OCI-LY7 (cell line): ENCODE data around the gene RPS5. TPM values are rescaled to one million over a fixed set of nuclear protein-coding genes. Genes with fewer than 3 reads are reported as not detected.
"Not testable (repeated sequence)": the region's sequence is repeated elsewhere in the genome, so short reads cannot be mapped to it uniquely, and the experiment has no call there.

ENCODE experiments used
- BruUV-seq: library from RNA; stranded (reverse); fragments of 400-500 nt; replicated peaks from 2 replicates; lab custom pipeline; 2021; lab: Mats Ljungman, UMichigan
- CTCF ChIA-PET: fragments of 300-600 bp; sonication (Branson Sonifier 250); formaldehyde crosslinking; loops from one replicate; lab custom pipeline; 2022; ENCODE audit warnings: antibody characterized with exemption; ENCODE audit not compliant: unreplicated experiment; lab: Charles Lee
- POLR2A ChIA-PET: fragments of 300-600 bp; sonication (Branson Sonifier 250); formaldehyde crosslinking; loops from one replicate; lab custom pipeline; 2022; ENCODE audit warnings: antibody characterized with exemption; lab: Charles Lee
- DNase-seq: peaks from one replicate; pipeline ENCODE4 v3.0.0-alpha.2; 2015; ENCODE audit warnings: low spot score
- H2AFZ ChIP-seq: fragments of 200-600 bp; sonication (generic), shearing (Covaris generic); 2 replicates; pipeline ENCODE4 v1.6.1; 2014; ENCODE audit warnings: mild to moderate bottlenecking, antibody characterized with exemption, low read length, moderate library complexity
- H3K27ac ChIP-seq: fragments of 200-600 bp; sonication (generic); 2 replicates; pipeline ENCODE4 v1.5.1; 2014; ENCODE audit warnings: mixed run types, low read depth, mild to moderate bottlenecking, moderate library complexity, low read length, inconsistent platforms; ENCODE audit not compliant: poor library complexity, severe bottlenecking
- H3K36me3 ChIP-seq: fragments of 200-600 bp; sonication (generic); 2 replicates; pipeline ENCODE4 v1.6.1; 2014; ENCODE audit warnings: mild to moderate bottlenecking, antibody characterized with exemption, low read length, moderate library complexity, mixed read lengths; ENCODE audit not compliant: insufficient read depth
- H3K4me1 ChIP-seq: fragments of 200-600 bp; sonication (generic); 2 replicates; pipeline ENCODE4 v1.5.1; 2014; ENCODE audit warnings: mild to moderate bottlenecking, low read length; ENCODE audit not compliant: insufficient read depth, poor library complexity, severe bottlenecking
- H3K4me2 ChIP-seq: fragments of 200-600 bp; sonication (generic); 2 replicates; pipeline ENCODE4 v1.6.1; 2014; ENCODE audit warnings: mild to moderate bottlenecking, low read length
- H3K4me3 ChIP-seq: fragments of 200-600 bp; sonication (generic); 2 replicates; pipeline ENCODE4 v1.5.1; 2014; ENCODE audit warnings: mild to moderate bottlenecking, low read depth, low read length; ENCODE audit not compliant: poor library complexity, severe bottlenecking
- H3K79me2 ChIP-seq: fragments of 200-600 bp; sonication (generic); 2 replicates; pipeline ENCODE4 v1.6.1; 2016; ENCODE audit warnings: low read depth, mild to moderate bottlenecking, low read length, moderate library complexity, mixed read lengths; ENCODE audit not compliant: insufficient read depth
- H3K9me2 ChIP-seq: fragments of 200-600 bp; sonication (generic); 2 replicates; pipeline ENCODE4 v1.6.1; 2016; ENCODE audit warnings: mild to moderate bottlenecking, low read length, mixed read lengths; ENCODE audit not compliant: insufficient read depth
- H3K9me3 ChIP-seq: fragments of 200-600 bp; sonication (generic); 2 replicates; pipeline ENCODE4 v1.6.1; 2014; ENCODE audit warnings: mild to moderate bottlenecking, mixed run types, low read length, mixed read lengths
- H4K20me1 ChIP-seq: fragments of 200-600 bp; sonication (generic); 2 replicates; pipeline ENCODE4 v1.6.1; 2014; ENCODE audit warnings: mild to moderate bottlenecking, antibody characterized with exemption, low read length, moderate library complexity, mixed read lengths; ENCODE audit not compliant: insufficient read depth
- CTCF ChIP-seq: fragments of 200-600 bp; sonication (generic); conservative IDR thresholded peaks from 2 replicates; pipeline ENCODE4 v1.5.1; 2014; ENCODE audit warnings: mild to moderate bottlenecking, antibody characterized with exemption, low read length, moderate library complexity, mixed read lengths
- EZH2phosphoT487 ChIP-seq: fragments of 200-600 bp; sonication (generic); IDR thresholded peaks from 2 replicates; pipeline ENCODE4 v1.6.1; 2018; ENCODE audit warnings: low read depth, borderline replicate concordance, mild to moderate bottlenecking, mixed run types, antibody characterized with exemption, low read length, moderate library complexity, mixed read lengths
- intact Hi-C: fragments of 100-400 bp; cut with micrococcal nuclease; formaldehyde crosslinking; loops from one replicate; pipeline ENCODE4 v1.10.0; 2022; ENCODE audit not compliant: unreplicated experiment
- total RNA-seq, 2 experiments: library from RNA; depleted of rRNA in 1 of 2; stranded (reverse); fragments of >200 nt in 1 of 2; shearing (Covaris generic) in 1 of 2; gene quantifications; 2 replicates each; pipeline ENCODE4 v1.2.3, GENCODE V29; 2014 to 2022

RPS5 gene
- total RNA-seq, 2 experiments from 2014 or later: 1,607 to 3,333 TPM

GRCh38 chr19:58346961-58347929 is 39.8 kb upstream of the RPS5 start:
- peaks cover 18% of the 10 kb centered on the region for H3K4me1 ChIP-seq
- H3K9me3 ChIP-seq: no peaks in the 10 kb centered on the region
- ChIA-PET CTCF (no interaction called here), POLR2A (interaction anchor here (0.9 to 2.6 kb wide), 2 partner anchors 16 to 33 kb away, joined by 4 to 21 read pairs; partner anchors contain the start of gene ZNF497)
- H2AFZ ChIP-seq: peak overlapping the region; percentile 90
- intact Hi-C loops: loop anchor here (2.0 to 5.0 kb wide), 3 partner anchors 20 to 130 kb away; partner anchors contain the start of genes ZNF446, ZNF8 and ZSCAN22
- H3K36me3 ChIP-seq: 0 out of 2 replicates have a peak, but pooled peaks cover 4% of the 10 kb centered on the region
- DNase-seq: peak; percentile 89
- H4K20me1 ChIP-seq: peaks cover 4% of the 10 kb centered on the region; the same call in 1 of the 2 replicates
- H3K4me3 ChIP-seq: peak overlapping the region; percentile 79
- H3K27ac ChIP-seq: peak overlapping the region; percentile 44
- H3K79me2 ChIP-seq: peaks cover 11% of the 10 kb centered on the region
- H3K4me2 ChIP-seq: peak overlapping the region; percentile 100
- no peaks in the 10 kb centered on the region for H3K9me2 ChIP-seq
- BruUV-seq: TSS peak; percentile 93
- TF ChIP-seq CTCF: no peak
- no peak for TF ChIP-seq EZH2phosphoT487

DNA sequence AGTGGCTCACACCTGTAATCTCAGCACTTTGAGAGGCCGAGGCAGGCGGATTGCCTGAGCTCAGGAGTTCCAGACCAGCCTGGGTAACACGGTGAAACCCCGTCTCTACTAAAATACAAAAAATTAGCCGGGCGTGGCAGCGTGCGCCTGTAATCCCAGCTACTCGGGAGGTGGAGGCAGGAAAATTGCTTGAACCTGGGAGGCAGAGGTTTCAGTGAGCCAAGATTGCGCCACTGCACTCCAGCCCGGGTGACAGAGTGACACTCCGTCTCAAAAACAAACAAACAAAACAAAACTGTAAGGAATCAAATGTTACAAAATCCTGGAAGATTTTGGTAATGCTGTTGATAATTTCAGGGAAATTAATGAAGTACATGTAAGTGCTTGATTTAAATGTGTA is 39.0 kb upstream of the RPS5 start:
- H3K27ac ChIP-seq: peak overlapping the region; percentile 44
- peaks cover 18% of the 10 kb centered on the region for H3K4me1 ChIP-seq
- BruUV-seq, H3K9me3 ChIP-seq, H3K9me2 ChIP-seq, CTCF ChIA-PET, DNase-seq, H4K20me1 ChIP-seq, H3K36me3 ChIP-seq: not testable (repeated sequence)
- POLR2A ChIA-PET: interaction anchor here (0.9 to 2.6 kb wide), 3 partner anchors 13 to 32 kb away, joined by 3 to 21 read pairs (median 4); partner anchors contain the start of gene ZNF497
- intact Hi-C loops: loop anchor here (5.0 kb wide), 1 partner anchor 129 kb away; the partner anchor contains the start of gene ZNF446
- peaks cover 11% of the 10 kb centered on the region for H3K79me2 ChIP-seq
- H3K4me2 ChIP-seq: peak overlapping the region; percentile 100
- peak overlapping the region; percentile 68 for H2AFZ ChIP-seq
- H3K4me3 ChIP-seq: peak overlapping the region; percentile 79

DNA sequence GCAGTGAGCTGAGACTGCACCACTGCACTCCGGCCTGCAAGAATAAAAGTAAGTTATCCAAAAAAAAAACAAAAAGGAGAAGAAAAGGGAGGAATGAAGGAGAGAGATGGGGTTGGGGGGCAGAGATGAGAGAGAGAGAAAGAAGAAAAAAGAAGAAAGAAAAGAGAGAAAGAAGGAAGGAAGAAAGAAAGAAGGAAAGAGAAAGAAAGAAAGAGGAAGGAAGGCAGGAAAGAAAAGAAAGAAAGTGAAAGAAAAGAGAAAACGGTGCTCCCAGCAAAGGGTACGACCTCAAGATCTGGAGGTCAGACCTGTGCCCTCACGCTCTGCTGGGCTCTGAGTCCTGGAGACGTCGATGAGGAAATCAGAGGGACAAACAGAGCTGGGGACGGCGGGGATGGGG is 37.5 kb upstream of the RPS5 start:
- peaks cover 5% of the 10 kb centered on the region; the same call in 1 of the 2 replicates for H3K36me3 ChIP-seq
- H3K4me2 ChIP-seq: peak overlapping the region; percentile 100; the same call in 1 of the 2 replicates
- peaks cover 4% of the 10 kb centered on the region; the same call in 1 of the 2 replicates for H4K20me1 ChIP-seq
- H3K9me2 ChIP-seq: no peaks in the 10 kb centered on the region
- ChIA-PET CTCF (no interaction called here), POLR2A (interaction anchor here (1.1 kb wide), 1 partner anchor 12 kb away, joined by 3 read pairs; no protein-coding TSS in a partner anchor)
- H2AFZ ChIP-seq: no peak overlapping the region
- H3K79me2 ChIP-seq: peaks cover 11% of the 10 kb centered on the region
- no peaks in the 10 kb centered on the region for H3K9me3 ChIP-seq
- no peak for DNase-seq
- H3K4me1 ChIP-seq: peaks cover 18% of the 10 kb centered on the region
- intact Hi-C loops: loop anchor here (5.0 kb wide), 1 partner anchor 128 kb away; the partner anchor contains the start of gene ZNF446
- no TSS peak for BruUV-seq
- H3K4me3 ChIP-seq: no peak overlapping the region
- no peak overlapping the region for H3K27ac ChIP-seq
- TF ChIP-seq EZH2phosphoT487 (no peak), CTCF (no peak)
